Glutamatergic neuron (in vitro differentiated cells): ENCODE data around the gene MED26. TPM values are rescaled to one million over a fixed set of nuclear protein-coding genes. Genes with fewer than 3 reads are reported as not detected.
A peak's percentile ranks its signal among the peaks of the same experiment; 100 is the strongest.

Experiments
- DNase-seq: peaks from one replicate; pipeline ENCODE4 v3.0.0; 2022
- H3K27ac Mint-ChIP-seq: one replicate; pipeline ENCODE4 v1.8.0; 2020; ENCODE audit warnings: mild to moderate bottlenecking, mixed read lengths, inconsistent platforms; ENCODE audit not compliant: unreplicated experiment
- H3K27me3 Mint-ChIP-seq: one replicate; pipeline ENCODE4 v1.8.0; 2020; ENCODE audit warnings: mild to moderate bottlenecking, moderate library complexity, mixed read lengths, inconsistent platforms; ENCODE audit not compliant: unreplicated experiment
- H3K36me3 Mint-ChIP-seq: one replicate; pipeline ENCODE4 v1.8.0; 2020; ENCODE audit warnings: mild to moderate bottlenecking, mixed read lengths, inconsistent platforms; ENCODE audit not compliant: unreplicated experiment
- H3K4me1 Mint-ChIP-seq: one replicate; pipeline ENCODE4 v1.8.0; 2020; ENCODE audit warnings: mild to moderate bottlenecking, low read depth, mixed read lengths, inconsistent platforms; ENCODE audit not compliant: unreplicated experiment
- H3K4me3 Mint-ChIP-seq: one replicate; pipeline ENCODE4 v1.8.0; 2020; ENCODE audit warnings: mild to moderate bottlenecking, mixed read lengths, inconsistent platforms; ENCODE audit not compliant: unreplicated experiment
- H3K9me3 Mint-ChIP-seq: one replicate; pipeline ENCODE4 v1.8.0; 2020; ENCODE audit warnings: mild to moderate bottlenecking, moderate library complexity, mixed read lengths, inconsistent platforms; ENCODE audit not compliant: unreplicated experiment
- CTCF ChIP-seq: fragments of 200-600 bp; sonication (generic); IDR thresholded peaks from one replicate; pipeline ENCODE4 v1.5.0; 2021; ENCODE audit not compliant: partially characterized antibody, unreplicated experiment
- total RNA-seq: library from RNA; stranded (reverse); fragmentation: NEBNext Ultra II Directional; extraction: Animal tissue kit (Norgen Biotek cat#: 25700); gene quantifications from one replicate; pipeline ENCODE4 v1.2.1, GENCODE V29; 2021; ENCODE audit not compliant: unreplicated experiment

Gene MED26
- total RNA-seq, 1 donor from 2014 or later = 9.8 TPM

GRCh38 chr19:16605553-16605994 lies 22.4 kb downstream of the MED26 start:
- H3K27me3 Mint-ChIP-seq = peaks cover 2% of the 10 kb centered on the region
- no peaks in the 10 kb centered on the region for H3K36me3 Mint-ChIP-seq
- no peak for TF ChIP-seq CTCF
- peak overlapping the region; percentile 49 for H3K4me3 Mint-ChIP-seq
- no peak for DNase-seq
- peaks cover 30% of the 10 kb centered on the region for H3K4me1 Mint-ChIP-seq
- H3K27ac Mint-ChIP-seq = peak overlapping the region; percentile 50
- peaks cover 7% of the 10 kb centered on the region for H3K9me3 Mint-ChIP-seq

- no peak for TF ChIP-seq CTCF
- DNase-seq = no peak
- Mint-ChIP-seq H3K27me3 (peaks cover 2% of the 10 kb centered on the region), H3K27ac (peak overlapping the region; percentile 49), H3K36me3 (no peaks in the 10 kb centered on the region), H3K4me3 (peak overlapping the region; percentile 49), H3K9me3 (peaks cover 7% of the 10 kb centered on the region), H3K4me1 (peaks cover 30% of the 10 kb centered on the region)
Measured at GRCh38 chr19:16605115-16605514, 22.9 kb downstream of the MED26 start.

GRCh38 chr19:16604615-16605014 lies 23.4 kb downstream of the MED26 start:
- H3K27me3 Mint-ChIP-seq = peaks cover 2% of the 10 kb centered on the region
- H3K36me3 Mint-ChIP-seq = no peaks in the 10 kb centered on the region
- no peak for TF ChIP-seq CTCF
- H3K4me1 Mint-ChIP-seq = peaks cover 30% of the 10 kb centered on the region
- H3K4me3 Mint-ChIP-seq = no peak overlapping the region
- DNase-seq = no peak
- H3K9me3 Mint-ChIP-seq = peaks cover 7% of the 10 kb centered on the region
- H3K27ac Mint-ChIP-seq = no peak overlapping the region

- H3K36me3 Mint-ChIP-seq = no peaks in the 10 kb centered on the region
Measured at GRCh38 chr19:16603090-16603489, 24.9 kb downstream of the MED26 start.

More at GRCh38 chr19:16603090-16603489, 24.9 kb downstream of the MED26 start:
- Mint-ChIP-seq H3K4me3 (no peak overlapping the region), H3K27ac (no peak overlapping the region), H3K9me3 (peaks cover 7% of the 10 kb centered on the region), H3K4me1 (peaks cover 36% of the 10 kb centered on the region), H3K27me3 (peaks cover 5% of the 10 kb centered on the region)
- DNase-seq = no peak
- no peak for TF ChIP-seq CTCF
